HepG2 (cell line): ENCODE results near the gene RABIF. TPM values are rescaled to one million over a fixed set of nuclear protein-coding genes. Genes with fewer than 3 reads are reported as not detected.

Experiments
- ASH2L ChIP-seq: fragments of 300-600, 200-600 bp; sonication (generic); IDR thresholded peaks from 2 replicates; pipeline ENCODE4 v1.7.0; 2017; ENCODE audit warnings: low read depth, mild to moderate bottlenecking, moderate library complexity, mixed read lengths, low read length; ENCODE audit not compliant: insufficient read length
- BATF2 ChIP-seq: sonication (generic); formaldehyde crosslinking; IDR thresholded peaks from 2 replicates; pipeline ENCODE4 v1.8.0; 2022; ENCODE audit warnings: mild to moderate bottlenecking, missing genetic modification reagents, moderate library complexity
- MAFG ChIP-seq: sonication (generic); formaldehyde crosslinking; IDR thresholded peaks from 2 replicates; pipeline ENCODE4 v1.5.1; 2020; ENCODE audit warnings: mild to moderate bottlenecking, missing genetic modification reagents
- MED13 ChIP-seq: sonication (generic); formaldehyde crosslinking; IDR thresholded peaks from 2 replicates; pipeline ENCODE4 v1.5.0; 2020; ENCODE audit warnings: missing genetic modification reagents
- MEIS2 ChIP-seq: sonication (generic); formaldehyde crosslinking; IDR thresholded peaks from 2 replicates; pipeline ENCODE4 v1.9.0; 2021; ENCODE audit warnings: mild to moderate bottlenecking, missing genetic modification reagents
- MYC ChIP-seq: sonication (generic); formaldehyde crosslinking; IDR thresholded peaks from 2 replicates; pipeline ENCODE4 v1.9.0; 2021; ENCODE audit warnings: missing genetic modification reagents, borderline replicate concordance
- NR2F6 ChIP-seq, 2 experiments: IDR thresholded peaks; 2 replicates each; pipeline ENCODE4 v1.6.1; 2016; ENCODE audit warnings: antibody characterized with exemption in 1 of 2, mild to moderate bottlenecking in 1 of 2
- RBFOX2 ChIP-seq: fragments of 200-400 bp; formaldehyde crosslinking; IDR thresholded peaks from 2 replicates; pipeline ENCODE4 v1.6.1; 2017; ENCODE audit warnings: low read depth, mild to moderate bottlenecking, low read length
- SMARCE1 ChIP-seq: fragments of 450-650 bp; IDR thresholded peaks from 2 replicates; pipeline ENCODE4 v1.6.1; 2017; ENCODE audit warnings: borderline replicate concordance
- SUZ12 ChIP-seq: fragments of 150-350 bp; IDR thresholded peaks from 2 replicates; pipeline ENCODE4 v1.6.1; 2014; ENCODE audit warnings: low read depth, low read length
- TBP ChIP-seq: sonication (generic); formaldehyde crosslinking; IDR thresholded peaks from 2 replicates; pipeline ENCODE4 v1.5.0; 2020; ENCODE audit warnings: missing genetic modification reagents
- XBP1 ChIP-seq: sonication (generic); formaldehyde crosslinking; IDR thresholded peaks from 2 replicates; pipeline ENCODE4 v1.5.0; 2020; ENCODE audit warnings: missing genetic modification reagents
- ZFP37 ChIP-seq: sonication (generic); formaldehyde crosslinking; IDR thresholded peaks from 2 replicates; pipeline ENCODE4 v1.4.0; 2020; ENCODE audit warnings: missing genetic modification reagents, borderline replicate concordance
- ZNF230 ChIP-seq: sonication (generic); formaldehyde crosslinking; IDR thresholded peaks from 2 replicates; pipeline ENCODE4 v1.4.0; 2020; ENCODE audit warnings: mild to moderate bottlenecking, missing genetic modification reagents
- ZNF44 ChIP-seq: sonication (generic); formaldehyde crosslinking; IDR thresholded peaks from 2 replicates; pipeline ENCODE4 v1.5.1; 2020; ENCODE audit warnings: mild to moderate bottlenecking, missing genetic modification reagents
- ZNF460 ChIP-seq: sonication (generic); formaldehyde crosslinking; IDR thresholded peaks from 2 replicates; pipeline ENCODE4 v1.5.1; 2020; ENCODE audit warnings: missing genetic modification reagents, mild to moderate bottlenecking, borderline replicate concordance
- ZSCAN12 ChIP-seq: sonication (generic); formaldehyde crosslinking; IDR thresholded peaks from 2 replicates; pipeline ENCODE4 v1.9.0; 2021; ENCODE audit warnings: mild to moderate bottlenecking, missing genetic modification reagents
- polyA plus RNA-seq, 8 experiments: library from polyadenylated mRNA; depleted of rRNA in 3 of 8; stranded (reverse) in 7 of 8; unstranded in 1 of 8; fragments of >200 nt; fragmentation: Illumina TruSeq in 4 of 8; extraction: Trizol in 4 of 8; gene quantifications; 2 replicates each; pipeline versions ENCODE4 v1.2.1 to v1.2.3, GENCODE V29; 2011 to 2016; ENCODE audit warnings: low read depth in 4 of 8, missing spikeins in 1 of 8, mixed read lengths in 1 of 8; ENCODE audit not compliant: insufficient read depth in 1 of 8
- total RNA-seq, 5 experiments: library from RNA; depleted of rRNA; stranded (reverse); fragments of >200 nt; fragmentation: Illumina TruSeq; extraction: Trizol; gene quantifications; 2 replicates each; pipeline ENCODE4 v1.2.3, GENCODE V29; 2016; ENCODE audit warnings: low read depth in 1 of 5
- TF ChIP-seq, protein P1 (sequence below), 2 experiments: sonication (generic) in 1 of 2; formaldehyde crosslinking in 1 of 2; IDR thresholded peaks; 2 replicates each; pipeline versions ENCODE4 v1.4.0 to v1.6.1; 2016 to 2020; ENCODE audit warnings: borderline replicate concordance in 1 of 2, low read depth in 1 of 2, mild to moderate bottlenecking in 1 of 2, missing genetic modification reagents in 1 of 2
- TF ChIP-seq, protein P2 (sequence below): IDR thresholded peaks from 2 replicates; pipeline ENCODE4 v1.6.1; 2012; ENCODE audit warnings: inconsistent platforms
- TF ChIP-seq, protein P3 (sequence below): sonication (generic); formaldehyde crosslinking; conservative IDR thresholded peaks from 2 replicates; pipeline ENCODE4 v1.5.0; 2020; ENCODE audit warnings: missing genetic modification reagents
- TF ChIP-seq, protein P4 (sequence below): IDR thresholded peaks from 2 replicates; pipeline ENCODE4 v1.6.1; 2016; ENCODE audit warnings: control low read depth

Gene RABIF
- total and polyA plus RNA-seq, 2 of the 13 experiments (the other 11 are each of a cell fraction or from before 2014, with no cell fraction given): 7.6 to 8.3 TPM

DNA sequence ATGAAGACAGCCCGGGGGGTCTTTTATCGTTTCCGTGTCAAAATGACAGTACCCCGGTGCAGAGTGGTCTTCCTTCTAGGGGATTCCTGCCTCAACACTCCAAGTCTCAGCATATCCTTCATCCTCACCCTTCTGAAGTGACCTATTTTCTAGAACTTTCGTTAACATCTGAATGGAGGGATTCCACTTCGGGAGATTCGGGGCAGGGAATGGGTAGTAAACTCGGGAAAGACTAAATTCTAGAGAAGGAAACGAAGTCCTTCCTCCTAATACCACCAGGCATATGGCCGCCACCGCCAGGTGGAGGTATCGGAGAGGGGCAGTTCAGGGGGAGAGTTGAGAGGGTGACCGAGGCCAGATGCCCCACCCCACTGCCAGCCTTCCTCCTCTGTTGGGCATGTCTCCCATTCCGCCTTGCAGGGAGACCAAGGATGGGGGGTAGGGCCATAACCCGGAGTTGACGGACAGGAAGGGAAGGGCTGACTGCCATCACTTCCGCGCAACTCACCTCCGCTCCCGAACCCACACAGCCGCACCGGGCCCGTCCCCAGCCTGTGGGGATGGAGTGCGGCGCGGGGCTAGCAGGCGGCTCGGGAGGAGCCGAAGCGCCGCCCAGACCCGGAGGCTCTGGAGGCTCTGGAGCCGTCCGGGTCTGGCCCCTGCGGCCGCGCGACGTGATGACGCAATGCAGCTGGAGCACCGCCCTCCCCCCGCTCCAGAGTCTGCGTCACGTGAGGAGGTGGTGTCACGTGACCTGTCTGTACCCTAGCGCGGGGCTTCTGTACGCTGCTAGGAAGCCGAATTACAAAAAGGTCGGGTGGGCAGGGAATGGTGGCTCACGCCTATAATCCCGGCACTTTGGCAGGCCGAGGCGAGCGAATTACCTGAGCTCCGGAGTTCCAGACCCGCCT is 37.9 kb upstream of the RABIF start, which contains the start of gene KLHL12 (continued):
- TF ChIP-seq, protein P1, sequence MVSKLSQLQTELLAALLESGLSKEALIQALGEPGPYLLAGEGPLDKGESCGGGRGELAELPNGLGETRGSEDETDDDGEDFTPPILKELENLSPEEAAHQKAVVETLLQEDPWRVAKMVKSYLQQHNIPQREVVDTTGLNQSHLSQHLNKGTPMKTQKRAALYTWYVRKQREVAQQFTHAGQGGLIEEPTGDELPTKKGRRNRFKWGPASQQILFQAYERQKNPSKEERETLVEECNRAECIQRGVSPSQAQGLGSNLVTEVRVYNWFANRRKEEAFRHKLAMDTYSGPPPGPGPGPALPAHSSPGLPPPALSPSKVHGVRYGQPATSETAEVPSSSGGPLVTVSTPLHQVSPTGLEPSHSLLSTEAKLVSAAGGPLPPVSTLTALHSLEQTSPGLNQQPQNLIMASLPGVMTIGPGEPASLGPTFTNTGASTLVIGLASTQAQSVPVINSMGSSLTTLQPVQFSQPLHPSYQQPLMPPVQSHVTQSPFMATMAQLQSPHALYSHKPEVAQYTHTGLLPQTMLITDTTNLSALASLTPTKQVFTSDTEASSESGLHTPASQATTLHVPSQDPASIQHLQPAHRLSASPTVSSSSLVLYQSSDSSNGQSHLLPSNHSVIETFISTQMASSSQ (IDR thresholded peaks at IDR 0.05; ENCODE audit: low read depth): no peak
- TF ChIP-seq, protein P1 (CRISPR knock-in tag; IDR thresholded peaks at IDR 0.05; ENCODE audit: borderline replicate concordance): peak; percentile 77; the same call in 1 of the 2 replicates
- TF ChIP-seq ZNF44 (CRISPR knock-in tag): no peak
- TF ChIP-seq NR2F6 (IDR thresholded peaks at IDR 0.05): no peak
- peak; percentile 74 for TF ChIP-seq NR2F6 (CRISPR knock-in tag; IDR thresholded peaks at IDR 0.05)
- TF ChIP-seq TBP: 0 out of 2 replicates have a peak, but pooled peaks have one; percentile 58
- 0 out of 2 replicates have a peak, but pooled peaks have one; percentile 58 for TF ChIP-seq XBP1
- TF ChIP-seq, protein P2, sequence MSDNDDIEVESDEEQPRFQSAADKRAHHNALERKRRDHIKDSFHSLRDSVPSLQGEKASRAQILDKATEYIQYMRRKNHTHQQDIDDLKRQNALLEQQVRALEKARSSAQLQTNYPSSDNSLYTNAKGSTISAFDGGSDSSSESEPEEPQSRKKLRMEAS: peak; percentile 85
- no peak for TF ChIP-seq SMARCE1
- TF ChIP-seq MAFG (CRISPR knock-in tag): no peak
- TF ChIP-seq ZNF230 (CRISPR knock-in tag): peak; percentile 71; the same call in 1 of the 2 replicates
- TF ChIP-seq MED13 (CRISPR knock-in tag): peak; percentile 80; the same call in 1 of the 2 replicates
- TF ChIP-seq ZNF460 (CRISPR knock-in tag): peak; percentile 20; the same call in 1 of the 2 replicates
- TF ChIP-seq MEIS2 (CRISPR knock-in tag): peak; percentile 69; the same call in 1 of the 2 replicates
- TF ChIP-seq, protein P3, sequence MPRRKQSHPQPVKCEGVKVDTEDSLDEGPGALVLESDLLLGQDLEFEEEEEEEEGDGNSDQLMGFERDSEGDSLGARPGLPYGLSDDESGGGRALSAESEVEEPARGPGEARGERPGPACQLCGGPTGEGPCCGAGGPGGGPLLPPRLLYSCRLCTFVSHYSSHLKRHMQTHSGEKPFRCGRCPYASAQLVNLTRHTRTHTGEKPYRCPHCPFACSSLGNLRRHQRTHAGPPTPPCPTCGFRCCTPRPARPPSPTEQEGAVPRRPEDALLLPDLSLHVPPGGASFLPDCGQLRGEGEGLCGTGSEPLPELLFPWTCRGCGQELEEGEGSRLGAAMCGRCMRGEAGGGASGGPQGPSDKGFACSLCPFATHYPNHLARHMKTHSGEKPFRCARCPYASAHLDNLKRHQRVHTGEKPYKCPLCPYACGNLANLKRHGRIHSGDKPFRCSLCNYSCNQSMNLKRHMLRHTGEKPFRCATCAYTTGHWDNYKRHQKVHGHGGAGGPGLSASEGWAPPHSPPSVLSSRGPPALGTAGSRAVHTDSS (CRISPR knock-in tag): no peak
- TF ChIP-seq SUZ12: no peak
- TF ChIP-seq ZFP37: no peak
- TF ChIP-seq ASH2L: peak; percentile 92
- no peak for TF ChIP-seq ZSCAN12 (CRISPR knock-in tag)
- no peak for TF ChIP-seq BATF2 (CRISPR knock-in tag)
- TF ChIP-seq RBFOX2: peak; percentile 93
- 0 out of 2 replicates have a peak, but pooled peaks have one; percentile 77 for TF ChIP-seq MYC (CRISPR knock-in tag)
- TF ChIP-seq, protein P4, sequence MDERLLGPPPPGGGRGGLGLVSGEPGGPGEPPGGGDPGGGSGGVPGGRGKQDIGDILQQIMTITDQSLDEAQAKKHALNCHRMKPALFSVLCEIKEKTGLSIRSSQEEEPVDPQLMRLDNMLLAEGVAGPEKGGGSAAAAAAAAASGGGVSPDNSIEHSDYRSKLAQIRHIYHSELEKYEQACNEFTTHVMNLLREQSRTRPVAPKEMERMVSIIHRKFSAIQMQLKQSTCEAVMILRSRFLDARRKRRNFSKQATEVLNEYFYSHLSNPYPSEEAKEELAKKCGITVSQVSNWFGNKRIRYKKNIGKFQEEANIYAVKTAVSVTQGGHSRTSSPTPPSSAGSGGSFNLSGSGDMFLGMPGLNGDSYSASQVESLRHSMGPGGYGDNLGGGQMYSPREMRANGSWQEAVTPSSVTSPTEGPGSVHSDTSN: peak; percentile 49; the same call in 1 of the 2 replicates
